GM18858 (cell line): ENCODE measurements around the gene NOC4L.
"Not testable (repeated sequence)": the region's sequence is repeated elsewhere in the genome, so short reads cannot be mapped to it uniquely, and the experiment has no call there.

Experiments
- ATAC-seq: cut with Tn5 transposase; IDR thresholded peaks from one replicate; pipeline ENCODE4 v1.9.1; 2021; ENCODE audit not compliant: unreplicated experiment

Gene NOC4L

DNA sequence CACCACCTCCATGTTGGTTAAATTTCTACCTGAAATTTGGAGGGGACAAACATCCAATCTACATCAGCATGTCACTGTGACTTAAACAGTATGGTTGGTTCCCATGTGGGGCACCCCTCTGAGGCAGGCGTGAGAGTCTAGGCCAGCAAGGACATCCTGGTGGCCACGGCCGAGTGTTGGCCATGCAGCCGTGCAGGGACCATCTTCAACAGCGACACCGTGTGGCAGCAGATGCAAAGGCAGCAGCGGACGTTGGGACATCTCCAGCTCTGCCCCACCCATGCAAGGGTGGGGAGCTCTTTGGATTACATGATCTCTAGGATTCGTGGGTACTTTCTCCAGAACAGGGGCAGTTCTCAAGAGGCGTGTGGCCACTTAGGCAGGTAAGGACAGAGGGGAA lies 49.8 kb downstream of the NOC4L start:
- no peak for ATAC-seq

DNA sequence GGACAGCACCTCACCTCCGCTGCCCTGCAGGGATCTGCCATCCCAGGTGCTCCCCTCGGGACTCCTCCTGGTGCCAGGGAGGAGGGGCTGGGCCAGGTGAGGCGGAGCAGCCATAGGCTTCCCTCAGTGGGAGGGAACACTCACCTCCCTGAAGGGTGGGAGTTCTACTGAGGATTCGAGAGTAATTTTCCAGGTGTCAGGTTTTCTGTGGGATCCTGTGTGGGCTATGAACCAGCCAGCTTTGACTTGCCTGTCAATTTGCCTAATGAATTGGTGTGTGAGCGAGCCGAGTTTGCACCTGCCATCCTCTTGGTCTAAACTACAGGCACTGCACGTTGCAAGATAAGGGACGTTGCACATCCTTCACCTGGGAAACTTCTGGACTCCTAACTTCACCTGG lies 50.3 kb downstream of the NOC4L start:
- no peak for ATAC-seq

DNA sequence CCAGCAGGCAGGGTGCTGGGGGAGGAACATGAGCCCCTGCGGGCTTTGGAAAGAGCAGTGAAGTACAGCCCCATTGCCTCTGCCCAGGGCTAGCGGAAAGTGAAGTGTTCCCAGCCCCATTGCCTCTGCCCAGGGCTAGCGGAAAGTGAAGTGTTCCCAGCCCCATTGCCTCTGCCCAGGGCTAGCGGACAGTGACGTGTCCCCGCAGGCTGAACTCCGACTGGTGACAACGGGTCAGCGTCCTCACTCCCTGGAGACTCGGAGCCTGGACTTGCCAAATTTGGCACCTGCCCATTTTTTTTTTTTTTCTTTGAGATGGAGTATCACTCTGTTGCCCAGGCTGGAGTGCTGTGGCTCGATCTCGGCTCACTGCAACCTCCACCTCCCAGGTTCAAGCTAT lies 51.0 kb downstream of the NOC4L start:
- ATAC-seq = not testable (repeated sequence)

DNA sequence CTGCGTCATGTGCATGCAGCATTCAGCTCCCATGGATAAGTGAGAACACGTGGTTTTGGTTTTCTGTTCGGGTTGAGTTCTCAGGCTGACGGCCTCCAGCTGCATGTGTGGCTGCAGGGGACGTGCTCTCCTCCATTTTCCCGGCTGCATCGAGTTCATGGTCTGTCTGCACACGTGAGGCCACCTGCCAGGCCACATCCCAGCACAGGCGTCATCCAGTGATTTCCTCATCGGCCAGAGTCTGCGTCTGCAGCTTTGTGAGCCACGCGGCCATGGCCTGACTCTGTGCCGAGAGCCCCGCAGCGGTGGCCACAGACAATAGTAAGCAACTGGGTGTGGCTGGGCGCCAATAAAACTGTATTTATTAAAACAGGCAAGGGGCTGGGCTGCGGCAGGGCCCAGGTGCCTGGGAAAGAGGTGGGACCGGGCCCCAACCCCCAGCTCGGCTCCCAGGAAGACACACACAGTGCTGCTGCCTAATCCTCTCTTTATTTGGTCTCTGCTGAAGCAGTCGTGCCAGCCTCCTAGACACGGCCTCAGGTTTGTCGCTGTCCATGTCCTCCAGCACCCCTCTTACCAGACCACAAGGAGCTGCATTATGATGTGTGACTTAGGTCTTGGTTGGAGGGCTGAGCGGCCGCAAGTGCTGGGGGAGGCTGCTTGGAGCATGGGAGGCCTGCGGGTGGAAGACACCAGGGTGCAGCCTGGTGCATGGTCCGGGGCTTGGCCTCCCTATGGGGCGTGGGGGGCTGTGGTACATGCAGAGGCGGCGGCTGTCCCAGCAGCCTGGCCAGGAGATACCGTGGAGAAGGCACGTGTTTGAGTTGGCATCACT lies 52.0 kb downstream of the NOC4L start:
- ATAC-seq = no peak

DNA sequence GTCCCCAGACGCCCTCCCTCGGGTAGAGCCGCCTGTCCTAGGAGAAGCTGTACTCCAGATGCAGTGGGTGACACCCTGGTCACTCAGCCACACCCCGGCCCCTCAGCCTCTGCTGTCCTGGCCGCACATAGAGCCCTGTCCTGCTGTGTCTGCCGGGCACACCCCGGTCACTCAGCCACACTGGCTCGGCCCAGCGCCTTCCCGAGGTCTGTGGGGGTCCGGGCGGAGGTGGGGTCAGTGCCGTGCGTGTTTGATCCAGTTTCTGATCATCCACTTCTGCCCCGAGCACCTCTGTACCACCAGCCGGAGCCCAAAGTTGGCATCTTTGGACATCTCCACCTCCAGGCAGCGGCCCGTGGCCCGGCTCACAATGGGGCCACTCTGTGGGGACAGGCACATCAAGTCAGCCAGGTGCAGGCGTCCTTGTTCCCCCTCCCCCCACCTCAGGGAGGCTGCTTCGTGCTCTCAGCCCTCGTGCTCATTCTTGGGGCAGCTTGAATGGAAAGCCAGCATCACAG lies 52.7 kb downstream of the NOC4L start:
- no peak for ATAC-seq

DNA sequence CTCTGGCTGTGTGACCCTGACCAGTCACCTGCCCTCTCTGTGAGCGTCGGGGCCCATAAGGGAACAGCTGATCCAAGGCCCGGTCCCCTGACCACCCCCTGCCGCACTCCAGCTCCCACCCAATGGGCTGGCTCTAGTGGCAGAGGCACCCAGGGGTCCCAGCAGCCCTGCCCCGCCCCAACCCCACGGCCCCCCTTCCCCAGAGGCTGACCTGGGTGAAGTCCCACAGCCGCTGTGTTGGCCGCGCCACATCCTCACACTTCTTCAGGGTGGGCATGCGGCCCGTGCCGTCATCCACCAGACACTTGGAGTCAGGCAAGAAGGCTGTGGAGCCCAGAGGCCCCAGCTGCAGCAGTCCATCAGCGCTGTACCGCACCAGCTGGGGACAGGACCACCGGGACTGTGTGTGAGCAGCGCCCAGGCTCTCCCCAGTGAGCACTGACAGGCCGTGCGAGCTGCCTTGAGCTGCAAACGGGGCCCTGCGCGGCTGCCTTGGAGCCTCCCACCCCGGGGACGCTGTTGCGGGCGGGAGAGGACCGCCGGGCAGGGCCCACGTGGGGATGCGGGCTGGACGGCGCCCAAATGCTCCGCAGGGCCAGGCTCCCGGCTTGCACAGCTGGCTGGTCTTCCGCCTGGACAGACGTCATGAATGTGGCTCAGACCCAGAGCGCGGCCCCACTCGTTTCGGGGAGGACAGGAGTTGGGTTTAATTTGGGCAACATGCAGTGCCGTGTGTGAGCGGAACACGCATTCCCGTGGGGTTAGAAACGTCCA lies 53.5 kb downstream of the NOC4L start:
- ATAC-seq = no peak

DNA sequence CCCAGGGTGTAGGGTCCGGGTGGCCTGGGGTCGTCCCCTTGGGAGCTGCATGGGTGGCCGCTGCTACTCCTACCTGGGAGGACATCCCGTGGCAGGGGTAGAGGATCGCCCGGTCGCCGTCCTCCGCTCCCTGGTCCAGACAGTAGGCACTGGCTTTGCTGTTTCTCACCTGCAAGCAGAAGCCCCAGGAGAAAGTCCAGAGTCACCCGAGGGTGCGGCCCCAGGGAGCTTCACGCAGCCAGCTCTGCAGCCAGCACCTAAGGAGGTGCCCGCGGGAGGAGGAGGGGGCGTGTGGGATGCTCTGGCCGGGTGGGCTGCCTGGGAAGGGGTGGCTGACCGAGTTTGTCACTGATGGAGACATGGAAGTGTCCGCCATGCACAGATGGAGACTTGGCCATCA lies 54.8 kb downstream of the NOC4L start:
- no peak for ATAC-seq

DNA sequence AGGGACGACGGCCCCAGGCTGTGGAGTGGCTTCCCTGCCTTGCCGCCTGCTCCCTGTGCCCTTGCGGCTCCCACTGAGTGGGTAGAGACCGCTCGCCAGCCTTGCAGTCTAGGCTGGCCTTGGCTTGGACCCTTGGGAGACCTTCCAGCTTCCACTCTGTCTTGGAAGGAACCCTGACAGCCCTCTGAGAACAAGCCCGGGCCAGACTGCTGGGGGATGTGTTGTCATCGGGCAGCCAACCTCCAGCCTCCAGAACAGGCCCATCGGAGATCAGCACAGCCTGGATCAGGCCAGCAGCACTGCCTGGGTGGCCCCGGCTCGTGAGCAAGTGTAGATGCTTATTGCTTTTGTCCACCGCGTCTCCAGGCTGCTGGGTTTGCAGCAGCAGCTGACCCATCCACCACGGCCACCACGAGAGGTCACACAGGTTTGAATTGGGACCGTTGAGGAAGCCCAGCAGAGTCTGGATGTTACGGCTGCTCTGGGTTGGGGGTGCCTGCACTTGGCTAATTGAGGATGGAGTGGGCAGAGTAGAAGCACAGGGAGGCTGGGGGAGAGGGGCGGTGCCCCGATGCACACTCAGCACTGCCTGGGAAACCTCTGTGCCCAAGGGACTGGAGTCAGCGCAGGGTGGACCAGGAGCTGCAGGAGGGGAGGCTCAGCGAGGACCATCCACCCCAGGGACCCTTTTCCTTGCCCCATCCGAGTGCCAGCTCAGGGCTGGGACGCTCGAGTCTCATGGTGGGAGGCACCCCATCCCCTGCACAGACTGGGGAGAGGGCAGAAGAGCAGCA lies 55.5 kb downstream of the NOC4L start:
- ATAC-seq = no peak

DNA sequence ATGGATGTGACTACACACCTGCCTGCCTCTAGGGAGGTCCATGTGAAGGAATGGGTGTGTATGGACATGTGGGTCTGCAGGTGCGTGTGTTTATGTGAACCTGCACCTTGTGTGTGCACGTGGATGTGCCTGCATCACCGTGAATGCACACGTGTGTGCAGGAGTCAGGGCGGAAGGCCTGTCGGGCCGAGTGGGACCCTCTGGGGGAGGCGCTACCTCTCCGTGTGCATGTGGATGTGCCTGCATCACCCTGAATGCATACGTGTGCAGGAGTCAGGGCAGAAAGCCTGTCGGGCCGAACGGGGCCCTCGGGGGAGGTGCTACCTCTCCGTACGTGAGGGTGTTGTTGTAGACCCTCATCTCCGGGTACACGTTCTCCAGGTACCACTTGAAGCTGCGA lies 56.5 kb downstream of the NOC4L start:
- ATAC-seq = no peak

DNA sequence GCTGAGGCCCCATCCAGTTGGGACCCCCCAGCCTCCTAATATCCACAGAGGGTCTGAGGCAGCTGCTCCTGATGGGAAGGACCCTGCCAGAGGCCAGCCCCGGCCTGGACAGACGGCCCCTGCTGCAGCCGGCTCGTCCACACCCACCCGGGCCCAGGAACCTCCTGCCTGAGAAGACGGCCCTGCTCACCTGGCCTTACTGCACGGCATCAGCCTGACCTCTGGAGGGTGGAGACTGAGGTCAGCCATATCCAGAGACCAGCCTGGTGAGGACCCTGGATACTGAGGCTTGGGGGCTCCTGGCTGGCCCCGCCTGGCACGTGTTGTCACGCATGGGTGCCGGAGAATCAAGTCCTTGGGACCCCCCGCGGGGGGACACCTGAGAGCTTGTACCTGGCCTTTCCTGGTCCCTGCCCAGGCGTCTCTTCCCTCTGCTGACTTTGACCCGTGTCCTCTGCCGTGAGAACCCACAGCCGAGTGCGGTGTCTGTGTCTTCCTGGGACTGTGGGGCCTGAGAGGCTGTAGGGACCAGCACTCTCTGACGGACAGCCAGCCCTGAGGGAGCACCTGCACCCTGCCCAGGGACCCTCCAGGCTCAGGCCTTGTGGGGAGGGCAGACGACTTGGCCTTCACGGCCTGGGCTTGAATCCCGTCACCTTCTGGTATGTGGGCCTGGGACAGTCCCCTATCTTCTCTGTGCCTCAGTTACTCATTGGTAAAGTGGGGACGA lies 57.3 kb downstream of the NOC4L start:
- ATAC-seq = no peak
